Measurements from ENCODE around the gene CHRDL2. TPM values are rescaled to one million over a fixed set of nuclear protein-coding genes. Genes with fewer than 3 reads are reported as not detected.
A peak's percentile ranks its signal among the peaks of the same experiment; 100 is the strongest.

The CHRDL2 gene
- total RNA-seq, 1 experiment from 2014 or later: 0.37 TPM

DNA sequence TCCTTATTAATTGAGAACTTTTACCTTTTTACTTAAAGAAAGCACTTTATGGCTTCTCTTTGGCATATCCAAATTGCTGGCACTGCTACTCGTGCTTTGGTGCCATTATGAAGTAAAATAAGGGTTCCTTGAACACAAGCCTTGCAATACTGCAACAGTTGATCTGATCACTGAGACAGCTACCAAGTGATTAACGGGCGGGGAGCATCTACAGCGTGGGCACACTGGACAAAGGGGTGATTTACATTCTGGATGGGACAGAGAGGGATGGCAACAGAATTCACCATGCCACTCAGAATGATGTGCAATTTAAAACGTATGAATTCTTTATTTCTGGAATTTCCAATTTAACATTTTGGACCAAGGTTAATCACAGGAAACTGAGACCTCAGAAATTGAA, 7.7 kb downstream of the CHRDL2 start (continued):
- TF ChIP-seq, protein P1, sequence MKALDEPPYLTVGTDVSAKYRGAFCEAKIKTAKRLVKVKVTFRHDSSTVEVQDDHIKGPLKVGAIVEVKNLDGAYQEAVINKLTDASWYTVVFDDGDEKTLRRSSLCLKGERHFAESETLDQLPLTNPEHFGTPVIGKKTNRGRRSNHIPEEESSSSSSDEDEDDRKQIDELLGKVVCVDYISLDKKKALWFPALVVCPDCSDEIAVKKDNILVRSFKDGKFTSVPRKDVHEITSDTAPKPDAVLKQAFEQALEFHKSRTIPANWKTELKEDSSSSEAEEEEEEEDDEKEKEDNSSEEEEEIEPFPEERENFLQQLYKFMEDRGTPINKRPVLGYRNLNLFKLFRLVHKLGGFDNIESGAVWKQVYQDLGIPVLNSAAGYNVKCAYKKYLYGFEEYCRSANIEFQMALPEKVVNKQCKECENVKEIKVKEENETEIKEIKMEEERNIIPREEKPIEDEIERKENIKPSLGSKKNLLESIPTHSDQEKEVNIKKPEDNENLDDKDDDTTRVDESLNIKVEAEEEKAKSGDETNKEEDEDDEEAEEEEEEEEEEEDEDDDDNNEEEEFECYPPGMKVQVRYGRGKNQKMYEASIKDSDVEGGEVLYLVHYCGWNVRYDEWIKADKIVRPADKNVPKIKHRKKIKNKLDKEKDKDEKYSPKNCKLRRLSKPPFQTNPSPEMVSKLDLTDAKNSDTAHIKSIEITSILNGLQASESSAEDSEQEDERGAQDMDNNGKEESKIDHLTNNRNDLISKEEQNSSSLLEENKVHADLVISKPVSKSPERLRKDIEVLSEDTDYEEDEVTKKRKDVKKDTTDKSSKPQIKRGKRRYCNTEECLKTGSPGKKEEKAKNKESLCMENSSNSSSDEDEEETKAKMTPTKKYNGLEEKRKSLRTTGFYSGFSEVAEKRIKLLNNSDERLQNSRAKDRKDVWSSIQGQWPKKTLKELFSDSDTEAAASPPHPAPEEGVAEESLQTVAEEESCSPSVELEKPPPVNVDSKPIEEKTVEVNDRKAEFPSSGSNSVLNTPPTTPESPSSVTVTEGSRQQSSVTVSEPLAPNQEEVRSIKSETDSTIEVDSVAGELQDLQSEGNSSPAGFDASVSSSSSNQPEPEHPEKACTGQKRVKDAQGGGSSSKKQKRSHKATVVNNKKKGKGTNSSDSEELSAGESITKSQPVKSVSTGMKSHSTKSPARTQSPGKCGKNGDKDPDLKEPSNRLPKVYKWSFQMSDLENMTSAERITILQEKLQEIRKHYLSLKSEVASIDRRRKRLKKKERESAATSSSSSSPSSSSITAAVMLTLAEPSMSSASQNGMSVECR (CRISPR knock-in tag; IDR thresholded peaks at IDR 0.05; ENCODE audit: borderline replicate concordance): no peak
- TF ChIP-seq, protein P2, sequence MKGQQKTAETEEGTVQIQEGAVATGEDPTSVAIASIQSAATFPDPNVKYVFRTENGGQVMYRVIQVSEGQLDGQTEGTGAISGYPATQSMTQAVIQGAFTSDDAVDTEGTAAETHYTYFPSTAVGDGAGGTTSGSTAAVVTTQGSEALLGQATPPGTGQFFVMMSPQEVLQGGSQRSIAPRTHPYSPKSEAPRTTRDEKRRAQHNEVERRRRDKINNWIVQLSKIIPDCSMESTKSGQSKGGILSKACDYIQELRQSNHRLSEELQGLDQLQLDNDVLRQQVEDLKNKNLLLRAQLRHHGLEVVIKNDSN (CRISPR knock-in tag; IDR thresholded peaks at IDR 0.05): no peak

DNA sequence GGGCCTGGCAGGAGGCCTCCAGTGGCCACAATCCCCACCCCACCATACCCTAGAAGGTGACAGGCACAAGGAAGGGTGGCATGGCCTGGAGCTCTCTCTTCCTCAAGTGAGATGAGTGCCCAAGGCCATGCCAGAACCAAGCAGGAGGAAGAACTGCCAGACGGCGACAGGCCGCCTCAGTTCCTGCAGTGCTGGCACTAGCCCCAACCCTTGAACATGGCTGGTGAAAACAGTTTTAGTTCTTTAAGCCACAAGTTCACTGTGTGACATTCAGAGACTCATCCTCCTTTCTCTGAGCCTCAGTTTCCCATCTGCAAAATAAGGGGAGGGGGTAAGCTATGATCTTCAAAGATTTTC, 9.8 kb downstream of the CHRDL2 start:
- TF ChIP-seq, protein P3, sequence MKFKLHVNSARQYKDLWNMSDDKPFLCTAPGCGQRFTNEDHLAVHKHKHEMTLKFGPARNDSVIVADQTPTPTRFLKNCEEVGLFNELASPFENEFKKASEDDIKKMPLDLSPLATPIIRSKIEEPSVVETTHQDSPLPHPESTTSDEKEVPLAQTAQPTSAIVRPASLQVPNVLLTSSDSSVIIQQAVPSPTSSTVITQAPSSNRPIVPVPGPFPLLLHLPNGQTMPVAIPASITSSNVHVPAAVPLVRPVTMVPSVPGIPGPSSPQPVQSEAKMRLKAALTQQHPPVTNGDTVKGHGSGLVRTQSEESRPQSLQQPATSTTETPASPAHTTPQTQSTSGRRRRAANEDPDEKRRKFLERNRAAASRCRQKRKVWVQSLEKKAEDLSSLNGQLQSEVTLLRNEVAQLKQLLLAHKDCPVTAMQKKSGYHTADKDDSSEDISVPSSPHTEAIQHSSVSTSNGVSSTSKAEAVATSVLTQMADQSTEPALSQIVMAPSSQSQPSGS (CRISPR knock-in tag; IDR thresholded peaks at IDR 0.05; ENCODE audit: borderline replicate concordance, low read depth): no peak
- TF ChIP-seq TP53 (CRISPR knock-in tag; IDR thresholded peaks at IDR 0.05): no peak
- Mint-ChIP-seq H3K27me3 (ENCODE audit: low read depth) (peaks cover 40% of the 10 kb centered on the region), H3K4me1 (peaks cover 11% of the 10 kb centered on the region), H3K27ac (no peak overlapping the region), H3K9me3 (no peaks in the 10 kb centered on the region), H3K4me3 (no peak overlapping the region), H3K36me3 (no peaks in the 10 kb centered on the region)
- no peak for ATAC-seq
- ChIA-PET POLR2A (no interaction called here), CTCF (interaction anchor here (1.5 to 13.9 kb wide), 3 partner anchors 11 to 20 kb away, joined by 6 to 263 read pairs (median 11); no protein-coding TSS in a partner anchor)
- DNase-seq (ENCODE audit: low spot score): no peak

DNA sequence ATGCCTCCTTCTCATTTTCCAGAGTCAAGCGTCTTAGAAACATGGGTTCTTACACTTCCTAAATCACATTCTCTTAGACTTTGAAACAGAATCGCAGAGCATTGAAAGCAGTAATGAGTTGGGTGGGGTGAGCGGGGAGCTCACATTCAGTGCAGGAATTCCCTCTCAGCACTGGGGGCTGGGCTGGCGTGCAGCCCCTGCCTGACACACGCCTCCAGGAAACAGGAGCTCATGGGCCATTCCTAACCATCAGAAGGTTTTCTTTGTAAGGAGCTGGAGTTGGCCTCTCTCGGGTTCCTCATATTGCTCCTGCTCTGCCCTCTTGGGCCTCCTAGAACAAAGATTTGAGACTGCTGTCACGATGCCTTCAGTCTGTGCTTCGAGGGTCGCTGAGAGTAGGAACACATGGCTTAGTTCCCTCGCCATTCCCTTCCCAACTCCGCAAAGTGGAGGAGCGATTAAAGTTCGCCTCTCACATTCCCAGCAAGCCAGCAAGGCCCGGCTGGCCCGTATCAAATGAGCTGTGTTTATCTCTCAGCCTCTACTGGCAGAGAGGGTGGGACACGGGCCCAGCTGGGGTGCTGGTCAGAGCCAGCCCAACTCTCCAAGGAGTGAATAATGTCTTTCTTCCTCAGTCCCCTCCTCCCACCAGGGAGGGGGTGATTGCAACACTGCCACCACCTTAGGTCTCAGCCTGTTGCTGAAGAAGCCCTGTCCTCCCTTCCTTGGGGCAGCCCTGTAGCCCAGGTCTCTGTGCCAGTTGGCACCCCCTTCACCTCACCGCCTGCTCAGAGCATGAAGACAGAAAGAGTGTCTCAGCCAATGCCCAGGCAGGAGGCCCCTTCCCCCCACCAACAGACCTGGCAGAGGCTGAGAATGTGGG, 10.4 kb downstream of the CHRDL2 start:
- ChIA-PET POLR2A (interaction anchor here (0.6 to 1.0 kb wide), 2 partner anchors 10 to 488 kb away, joined by 4 read pairs; no protein-coding TSS in a partner anchor), CTCF (interaction anchor here (0.6 to 13.9 kb wide), 6 partner anchors 9 to 37 kb away, joined by 3 to 263 read pairs (median 6); partner anchors contain the start of gene CHRDL2)
- H3K27ac Mint-ChIP-seq: no peak overlapping the region
- ATAC-seq (peak; percentile 70), DNase-seq (ENCODE audit: low spot score) (no peak)
- peaks cover 34% of the 10 kb centered on the region for H3K27me3 Mint-ChIP-seq (ENCODE audit: low read depth)
- TF ChIP-seq, protein P4, sequence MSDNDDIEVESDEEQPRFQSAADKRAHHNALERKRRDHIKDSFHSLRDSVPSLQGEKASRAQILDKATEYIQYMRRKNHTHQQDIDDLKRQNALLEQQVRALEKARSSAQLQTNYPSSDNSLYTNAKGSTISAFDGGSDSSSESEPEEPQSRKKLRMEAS (CRISPR knock-in tag; IDR thresholded peaks at IDR 0.05): peak; percentile 35; the same call in 1 of the 2 replicates
- TF ChIP-seq, protein P5, sequence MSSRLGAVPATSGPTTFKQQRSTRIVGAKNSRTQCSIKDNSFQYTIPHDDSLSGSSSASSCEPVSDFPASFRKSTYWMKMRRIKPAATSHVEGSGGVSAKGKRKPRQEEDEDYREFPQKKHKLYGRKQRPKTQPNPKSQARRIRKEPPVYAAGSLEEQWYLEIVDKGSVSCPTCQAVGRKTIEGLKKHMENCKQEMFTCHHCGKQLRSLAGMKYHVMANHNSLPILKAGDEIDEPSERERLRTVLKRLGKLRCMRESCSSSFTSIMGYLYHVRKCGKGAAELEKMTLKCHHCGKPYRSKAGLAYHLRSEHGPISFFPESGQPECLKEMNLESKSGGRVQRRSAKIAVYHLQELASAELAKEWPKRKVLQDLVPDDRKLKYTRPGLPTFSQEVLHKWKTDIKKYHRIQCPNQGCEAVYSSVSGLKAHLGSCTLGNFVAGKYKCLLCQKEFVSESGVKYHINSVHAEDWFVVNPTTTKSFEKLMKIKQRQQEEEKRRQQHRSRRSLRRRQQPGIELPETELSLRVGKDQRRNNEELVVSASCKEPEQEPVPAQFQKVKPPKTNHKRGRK (CRISPR knock-in tag; IDR thresholded peaks at IDR 0.05; ENCODE audit: borderline replicate concordance): no peak
- peaks cover 11% of the 10 kb centered on the region for H3K4me1 Mint-ChIP-seq
- H3K36me3 Mint-ChIP-seq: no peaks in the 10 kb centered on the region
- H3K9me3 Mint-ChIP-seq: no peaks in the 10 kb centered on the region
- H3K4me3 Mint-ChIP-seq: no peak overlapping the region

DNA sequence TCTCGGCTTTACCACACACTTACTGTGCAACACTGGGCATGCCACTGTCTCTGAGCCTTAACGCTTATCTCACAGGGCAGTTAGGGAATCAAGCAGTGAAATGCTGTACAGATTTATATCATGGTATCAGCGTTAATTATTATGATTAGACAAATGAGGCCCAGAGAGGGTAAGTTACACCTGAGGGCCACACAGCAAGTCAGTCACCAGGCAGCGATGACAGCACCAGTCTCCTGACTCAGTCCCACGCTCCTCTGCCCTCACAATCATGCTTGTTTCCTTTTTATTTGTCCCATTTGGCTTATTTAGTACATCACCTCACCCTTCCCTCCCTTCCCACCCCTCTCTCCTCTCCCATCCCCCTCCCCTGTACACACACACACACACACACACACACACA, 12.2 kb downstream of the CHRDL2 start:
- TF ChIP-seq, protein P6, sequence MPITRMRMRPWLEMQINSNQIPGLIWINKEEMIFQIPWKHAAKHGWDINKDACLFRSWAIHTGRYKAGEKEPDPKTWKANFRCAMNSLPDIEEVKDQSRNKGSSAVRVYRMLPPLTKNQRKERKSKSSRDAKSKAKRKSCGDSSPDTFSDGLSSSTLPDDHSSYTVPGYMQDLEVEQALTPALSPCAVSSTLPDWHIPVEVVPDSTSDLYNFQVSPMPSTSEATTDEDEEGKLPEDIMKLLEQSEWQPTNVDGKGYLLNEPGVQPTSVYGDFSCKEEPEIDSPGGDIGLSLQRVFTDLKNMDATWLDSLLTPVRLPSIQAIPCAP (CRISPR knock-in tag; IDR thresholded peaks at IDR 0.05): no peak
- Mint-ChIP-seq H3K36me3 (no peaks in the 10 kb centered on the region), H3K4me3 (no peak overlapping the region), H3K27ac (no peak overlapping the region), H3K27me3 (ENCODE audit: low read depth) (peaks cover 19% of the 10 kb centered on the region), H3K9me3 (no peaks in the 10 kb centered on the region), H3K4me1 (peaks cover 11% of the 10 kb centered on the region)
- DNase-seq (ENCODE audit: low spot score): no peak
- ChIA-PET POLR2A (no interaction called here), CTCF (interaction anchor here (13.9 kb wide), 1 partner anchor 18 kb away, joined by 263 read pairs; no protein-coding TSS in a partner anchor)
- no peak for ATAC-seq

All from WTC11 (cell line).